ENCODE data around the gene C2orf42. TPM values are rescaled to one million over a fixed set of nuclear protein-coding genes. Genes with fewer than 3 reads are reported as not detected.

Gene C2orf42
- total RNA-seq, 1 experiment from 2014 or later: 17.1 TPM

GRCh38 chr2:70202236-70202806, 11.5 kb upstream of the C2orf42 start:
- intact Hi-C loops (cut with micrococcal nuclease): no loop called here
- Histone ChIP-seq H3K27ac (ENCODE audit: low read length) (no peak overlapping the region), H4K20me1 (ENCODE audit: low read length) (no peaks in the 10 kb centered on the region), H3K9ac (ENCODE audit: low read length) (no peak overlapping the region), H3K36me3 (ENCODE audit: low read depth, low read length) (no peaks in the 10 kb centered on the region), H3K79me2 (ENCODE audit: low read length) (no peaks in the 10 kb centered on the region), H3K4me2 (ENCODE audit: low read length) (no peak overlapping the region), H2AFZ (ENCODE audit: low read length) (no peak overlapping the region), H3K4me1 (ENCODE audit: insufficient read depth, low read length) (no peaks in the 10 kb centered on the region), H3K27me3 (ENCODE audit: low read length) (no peaks in the 10 kb centered on the region), H3F3A (ENCODE audit: low read length, unreplicated experiment) (no peaks in the 10 kb centered on the region), H3K4me3 (ENCODE audit: low read length) (no peak overlapping the region), H3K9me3 (ENCODE audit: low read length) (no peaks in the 10 kb centered on the region), H3K9me2 (replicated peaks; ENCODE audit: low read length) (no peaks in the 10 kb centered on the region)
- ATAC-seq: peak; percentile 9; the same call in 1 of the 2 replicates
- no peak for TF ChIP-seq EZH2phosphoT487 (IDR thresholded peaks at IDR 0.05; ENCODE audit: borderline replicate concordance, low read length)
- TF ChIP-seq EZH2 (IDR thresholded peaks at IDR 0.05; ENCODE audit: low read length, unreplicated experiment): no peak
- TF ChIP-seq, protein P1, sequence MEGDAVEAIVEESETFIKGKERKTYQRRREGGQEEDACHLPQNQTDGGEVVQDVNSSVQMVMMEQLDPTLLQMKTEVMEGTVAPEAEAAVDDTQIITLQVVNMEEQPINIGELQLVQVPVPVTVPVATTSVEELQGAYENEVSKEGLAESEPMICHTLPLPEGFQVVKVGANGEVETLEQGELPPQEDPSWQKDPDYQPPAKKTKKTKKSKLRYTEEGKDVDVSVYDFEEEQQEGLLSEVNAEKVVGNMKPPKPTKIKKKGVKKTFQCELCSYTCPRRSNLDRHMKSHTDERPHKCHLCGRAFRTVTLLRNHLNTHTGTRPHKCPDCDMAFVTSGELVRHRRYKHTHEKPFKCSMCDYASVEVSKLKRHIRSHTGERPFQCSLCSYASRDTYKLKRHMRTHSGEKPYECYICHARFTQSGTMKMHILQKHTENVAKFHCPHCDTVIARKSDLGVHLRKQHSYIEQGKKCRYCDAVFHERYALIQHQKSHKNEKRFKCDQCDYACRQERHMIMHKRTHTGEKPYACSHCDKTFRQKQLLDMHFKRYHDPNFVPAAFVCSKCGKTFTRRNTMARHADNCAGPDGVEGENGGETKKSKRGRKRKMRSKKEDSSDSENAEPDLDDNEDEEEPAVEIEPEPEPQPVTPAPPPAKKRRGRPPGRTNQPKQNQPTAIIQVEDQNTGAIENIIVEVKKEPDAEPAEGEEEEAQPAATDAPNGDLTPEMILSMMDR (conservative IDR thresholded peaks at IDR 0.05; ENCODE audit: low read depth, low read length): no peak
- CTCF ChIA-PET: no interaction called here
- BruUV-seq (replicated peaks): no TSS peak
- peak; percentile 13 for DNase-seq
- POLR2A ChIA-PET (ENCODE audit: unreplicated experiment): no interaction called here

- no peaks in the 10 kb centered on the region for H3F3A ChIP-seq (ENCODE audit: low read length, unreplicated experiment)
- H3K27ac ChIP-seq (ENCODE audit: low read length): no peak overlapping the region
- ChIA-PET CTCF (no interaction called here), POLR2A (ENCODE audit: unreplicated experiment) (no interaction called here)
- no peaks in the 10 kb centered on the region for H4K20me1 ChIP-seq (ENCODE audit: low read length)
- TF ChIP-seq EZH2 (IDR thresholded peaks at IDR 0.05; ENCODE audit: low read length, unreplicated experiment): no peak
- TF ChIP-seq EZH2phosphoT487 (IDR thresholded peaks at IDR 0.05; ENCODE audit: borderline replicate concordance, low read length): no peak
- TF ChIP-seq, protein P1 (conservative IDR thresholded peaks at IDR 0.05; ENCODE audit: low read depth, low read length): no peak
- no peak overlapping the region for H2AFZ ChIP-seq (ENCODE audit: low read length)
- no peaks in the 10 kb centered on the region for H3K9me2 ChIP-seq (replicated peaks; ENCODE audit: low read length)
- DNase-seq (no peak), ATAC-seq (no peak)
- no peaks in the 10 kb centered on the region for H3K9me3 ChIP-seq (ENCODE audit: low read length)
- H3K79me2 ChIP-seq (ENCODE audit: low read length): no peaks in the 10 kb centered on the region
- BruUV-seq (replicated peaks): no TSS peak
- H3K36me3 ChIP-seq (ENCODE audit: low read depth, low read length): no peaks in the 10 kb centered on the region
- intact Hi-C loops (cut with micrococcal nuclease): no loop called here
- H3K4me3 ChIP-seq (ENCODE audit: low read length): no peak overlapping the region
- H3K9ac ChIP-seq (ENCODE audit: low read length): no peak overlapping the region
- H3K4me2 ChIP-seq (ENCODE audit: low read length): no peak overlapping the region
- no peaks in the 10 kb centered on the region for H3K4me1 ChIP-seq (ENCODE audit: insufficient read depth, low read length)
- H3K27me3 ChIP-seq (ENCODE audit: low read length): no peaks in the 10 kb centered on the region
These were observed 11.0 kb upstream of the C2orf42 start for GRCh38 chr2:70201831-70202230.

DNA sequence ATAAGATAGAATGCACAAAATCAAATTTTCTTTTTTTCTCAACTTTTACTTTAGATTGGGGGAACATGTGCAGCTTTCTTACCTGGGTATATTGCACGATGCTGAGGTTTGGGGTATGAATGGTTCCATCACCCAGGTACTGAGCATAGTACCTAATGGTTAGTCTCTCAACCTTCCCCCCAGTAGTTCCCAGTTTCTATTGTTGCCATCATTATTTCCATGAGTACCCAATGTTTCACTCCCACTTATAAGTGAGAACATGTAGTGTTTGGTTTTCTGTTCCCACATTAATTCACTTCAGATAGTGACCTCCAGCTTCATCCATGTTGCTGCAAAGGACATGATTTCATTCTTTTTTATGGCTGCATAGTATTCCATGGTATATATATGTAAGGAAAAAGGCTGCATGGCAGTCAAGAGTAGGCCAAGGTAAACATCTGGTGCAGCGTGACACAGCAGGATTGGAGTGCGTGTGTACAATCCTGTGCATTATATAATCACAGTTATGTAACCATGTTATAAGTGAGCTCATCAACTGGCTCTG, 10.5 kb upstream of the C2orf42 start:
- Histone ChIP-seq H3K36me3 (ENCODE audit: low read depth, low read length) (no peaks in the 10 kb centered on the region), H3K9me3 (ENCODE audit: low read length) (no peaks in the 10 kb centered on the region), H2AFZ (ENCODE audit: low read length) (no peak overlapping the region), H3K27me3 (ENCODE audit: low read length) (no peaks in the 10 kb centered on the region), H4K20me1 (ENCODE audit: low read length) (no peaks in the 10 kb centered on the region), H3K9me2 (replicated peaks; ENCODE audit: low read length) (no peaks in the 10 kb centered on the region), H3K27ac (ENCODE audit: low read length) (no peak overlapping the region), H3K9ac (ENCODE audit: low read length) (no peak overlapping the region), H3F3A (ENCODE audit: low read length, unreplicated experiment) (no peaks in the 10 kb centered on the region), H3K4me2 (ENCODE audit: low read length) (no peak overlapping the region), H3K79me2 (ENCODE audit: low read length) (no peaks in the 10 kb centered on the region), H3K4me1 (ENCODE audit: insufficient read depth, low read length) (no peaks in the 10 kb centered on the region), H3K4me3 (ENCODE audit: low read length) (no peak overlapping the region)
- DNase-seq (no peak), ATAC-seq (no peak)
- intact Hi-C loops (cut with micrococcal nuclease): no loop called here
- ChIA-PET CTCF (no interaction called here), POLR2A (ENCODE audit: unreplicated experiment) (interaction anchor here (1.0 kb wide), 1 partner anchor 10 kb away, joined by 5 read pairs; the partner anchor contains the start of gene C2orf42)
- BruUV-seq (replicated peaks): no TSS peak
- TF ChIP-seq EZH2 (IDR thresholded peaks at IDR 0.05; ENCODE audit: low read length, unreplicated experiment): no peak
- TF ChIP-seq EZH2phosphoT487 (IDR thresholded peaks at IDR 0.05; ENCODE audit: borderline replicate concordance, low read length): no peak
- TF ChIP-seq, protein P1 (conservative IDR thresholded peaks at IDR 0.05; ENCODE audit: low read depth, low read length): no peak
